Activated T-helper 1 cell treated with anti-CD3 and anti-CD28 coated beads, Interleukin-12 subunit alpha, Interleukin-12 subunit beta, Interleukin-2, Interleukin-4 antibody, amounts not matched to agents 30 ng/mL and 10 ng/mL and 1 ng/mL, durations not matched to agents 14 hours and 24 hours and 36 hours (primary cell): Measurements from ENCODE around the gene CDH13. TPM values are rescaled to one million over a fixed set of nuclear protein-coding genes. Genes with fewer than 3 reads are reported as not detected.

Experiments used
- DNase-seq: peaks from one replicate; pipeline ENCODE4 v3.0.0; 2021; ENCODE audit warnings: low spot score
- H3K27ac Mint-ChIP-seq: one replicate; pipeline ENCODE4 v1.8.0; 2021; ENCODE audit warnings: mild to moderate bottlenecking, mixed read lengths
- H3K27me3 Mint-ChIP-seq: one replicate; pipeline ENCODE4 v1.8.0; 2022; ENCODE audit warnings: mild to moderate bottlenecking, moderate library complexity, mixed read lengths; ENCODE audit not compliant: insufficient read depth
- H3K36me3 Mint-ChIP-seq: one replicate; pipeline ENCODE4 v1.8.0; 2021; ENCODE audit warnings: low read depth, mixed read lengths
- H3K4me1 Mint-ChIP-seq: one replicate; pipeline ENCODE4 v1.8.0; 2021; ENCODE audit warnings: low read depth, mixed read lengths
- H3K4me3 Mint-ChIP-seq: one replicate; pipeline ENCODE4 v1.8.0; 2021; ENCODE audit warnings: mild to moderate bottlenecking, moderate library complexity, mixed read lengths
- H3K9me3 Mint-ChIP-seq: one replicate; pipeline ENCODE4 v1.8.0; 2021; ENCODE audit warnings: mixed read lengths
- intact Hi-C: fragments of 100-400 bp; cut with micrococcal nuclease; formaldehyde crosslinking; loops from one replicate; pipeline ENCODE4 v1.15.1; 2024
- total RNA-seq: library from RNA; stranded (reverse); gene quantifications from 2 replicates; pipeline ENCODE4 v1.2.3, GENCODE V29; 2022

Gene CDH13
- total RNA-seq, 1 donor from 2014 or later = not detected

- intact Hi-C loops = loop anchor here (2.0 kb wide), 1 partner anchor 60 kb away; no protein-coding TSS in a partner anchor
- H3K27me3 Mint-ChIP-seq = no peaks in the 10 kb centered on the region
- no peak overlapping the region for H3K4me3 Mint-ChIP-seq
- H3K36me3 Mint-ChIP-seq = no peaks in the 10 kb centered on the region
- no peaks in the 10 kb centered on the region for H3K4me1 Mint-ChIP-seq
- DNase-seq = no peak
- H3K9me3 Mint-ChIP-seq = no peaks in the 10 kb centered on the region
- no peak overlapping the region for H3K27ac Mint-ChIP-seq
These were observed 730.2 kb downstream of the CDH13 start for GRCh38 chr16:83356986-83357385.

GRCh38 chr16:83363521-83363920 lies 736.8 kb downstream of the CDH13 start:
- Mint-ChIP-seq H3K9me3 (no peaks in the 10 kb centered on the region), H3K4me3 (no peak overlapping the region), H3K27me3 (no peaks in the 10 kb centered on the region), H3K27ac (no peak overlapping the region), H3K36me3 (no peaks in the 10 kb centered on the region), H3K4me1 (no peaks in the 10 kb centered on the region)
- intact Hi-C loops = no loop called here
- no peak for DNase-seq

GRCh38 chr16:83365166-83365565 lies 738.4 kb downstream of the CDH13 start:
- Mint-ChIP-seq H3K9me3 (peaks cover 3% of the 10 kb centered on the region), H3K36me3 (no peaks in the 10 kb centered on the region), H3K27ac (no peak overlapping the region), H3K27me3 (no peaks in the 10 kb centered on the region), H3K4me3 (no peak overlapping the region), H3K4me1 (no peaks in the 10 kb centered on the region)
- no peak for DNase-seq
- intact Hi-C loops = no loop called here

- Mint-ChIP-seq H3K9me3 (peaks cover 3% of the 10 kb centered on the region), H3K4me1 (no peaks in the 10 kb centered on the region), H3K27me3 (no peaks in the 10 kb centered on the region), H3K27ac (no peak overlapping the region), H3K4me3 (no peak overlapping the region), H3K36me3 (no peaks in the 10 kb centered on the region)
- DNase-seq = no peak
- intact Hi-C loops = no loop called here
These were observed 739.5 kb downstream of the CDH13 start for GRCh38 chr16:83366228-83366627.

- Mint-ChIP-seq H3K36me3 (no peaks in the 10 kb centered on the region), H3K27ac (no peak overlapping the region), H3K4me3 (no peak overlapping the region), H3K4me1 (no peaks in the 10 kb centered on the region), H3K27me3 (no peaks in the 10 kb centered on the region), H3K9me3 (no peaks in the 10 kb centered on the region)
- intact Hi-C loops = no loop called here
- no peak for DNase-seq
These were observed 748.2 kb downstream of the CDH13 start for GRCh38 chr16:83374979-83375378.

- Mint-ChIP-seq H3K27me3 (no peaks in the 10 kb centered on the region), H3K4me1 (no peaks in the 10 kb centered on the region), H3K4me3 (no peak overlapping the region), H3K27ac (no peak overlapping the region), H3K9me3 (peaks cover 22% of the 10 kb centered on the region), H3K36me3 (no peaks in the 10 kb centered on the region)
- intact Hi-C loops = no loop called here
- no peak for DNase-seq
These were observed 763.0 kb downstream of the CDH13 start for GRCh38 chr16:83389751-83390150.

- no peak for DNase-seq
- intact Hi-C loops = no loop called here
- no peaks in the 10 kb centered on the region for H3K27me3 Mint-ChIP-seq
- H3K4me3 Mint-ChIP-seq = no peak overlapping the region
- peaks cover 27% of the 10 kb centered on the region for H3K9me3 Mint-ChIP-seq
- no peak overlapping the region for H3K27ac Mint-ChIP-seq
- H3K36me3 Mint-ChIP-seq = no peaks in the 10 kb centered on the region
- H3K4me1 Mint-ChIP-seq = no peaks in the 10 kb centered on the region
These were observed 764.0 kb downstream of the CDH13 start for GRCh38 chr16:83390759-83391158.

- peaks cover 30% of the 10 kb centered on the region for H3K9me3 Mint-ChIP-seq
- H3K27me3 Mint-ChIP-seq = no peaks in the 10 kb centered on the region
- no peaks in the 10 kb centered on the region for H3K36me3 Mint-ChIP-seq
- H3K4me3 Mint-ChIP-seq = no peak overlapping the region
- intact Hi-C loops = no loop called here
- no peaks in the 10 kb centered on the region for H3K4me1 Mint-ChIP-seq
- DNase-seq = no peak
- no peak overlapping the region for H3K27ac Mint-ChIP-seq
These were observed 766.0 kb downstream of the CDH13 start for GRCh38 chr16:83392743-83393142.

GRCh38 chr16:83393196-83393981 lies 766.6 kb downstream of the CDH13 start:
- intact Hi-C loops = no loop called here
- H3K27ac Mint-ChIP-seq = no peak overlapping the region
- DNase-seq = no peak
- H3K4me3 Mint-ChIP-seq = no peak overlapping the region
- H3K4me1 Mint-ChIP-seq = no peaks in the 10 kb centered on the region
- peaks cover 30% of the 10 kb centered on the region for H3K9me3 Mint-ChIP-seq
- no peaks in the 10 kb centered on the region for H3K36me3 Mint-ChIP-seq
- no peaks in the 10 kb centered on the region for H3K27me3 Mint-ChIP-seq

GRCh38 chr16:83397601-83398291 lies 771.0 kb downstream of the CDH13 start:
- Mint-ChIP-seq H3K4me1 (no peaks in the 10 kb centered on the region), H3K27ac (no peak overlapping the region), H3K27me3 (no peaks in the 10 kb centered on the region), H3K36me3 (no peaks in the 10 kb centered on the region), H3K4me3 (no peak overlapping the region), H3K9me3 (peaks cover 33% of the 10 kb centered on the region)
- DNase-seq = no peak
- intact Hi-C loops = no loop called here

- Mint-ChIP-seq H3K4me1 (no peaks in the 10 kb centered on the region), H3K27ac (no peak overlapping the region)
These were observed 773.5 kb downstream of the CDH13 start for GRCh38 chr16:83400234-83400633.

GRCh38 chr16:83402160-83402814 lies 775.5 kb downstream of the CDH13 start:
- no peak overlapping the region for H3K27ac Mint-ChIP-seq
- peaks cover 9% of the 10 kb centered on the region for H3K9me3 Mint-ChIP-seq
- intact Hi-C loops = no loop called here
- no peak overlapping the region for H3K4me3 Mint-ChIP-seq
- H3K27me3 Mint-ChIP-seq = no peaks in the 10 kb centered on the region
- no peaks in the 10 kb centered on the region for H3K4me1 Mint-ChIP-seq
- no peaks in the 10 kb centered on the region for H3K36me3 Mint-ChIP-seq
- no peak for DNase-seq

More at GRCh38 chr16:83400234-83400633, 773.5 kb downstream of the CDH13 start:
- Mint-ChIP-seq H3K4me3 (no peak overlapping the region), H3K27me3 (no peaks in the 10 kb centered on the region), H3K9me3 (peaks cover 17% of the 10 kb centered on the region), H3K36me3 (no peaks in the 10 kb centered on the region)
- intact Hi-C loops = no loop called here
- DNase-seq = no peak

GRCh38 chr16:83402967-83403366 lies 776.2 kb downstream of the CDH13 start:
- intact Hi-C loops = no loop called here
- Mint-ChIP-seq H3K36me3 (no peaks in the 10 kb centered on the region), H3K27me3 (no peaks in the 10 kb centered on the region), H3K27ac (no peak overlapping the region), H3K9me3 (peaks cover 9% of the 10 kb centered on the region), H3K4me1 (no peaks in the 10 kb centered on the region), H3K4me3 (no peak overlapping the region)
- no peak for DNase-seq
